Endothelial cell of umbilical vein (primary cell): ENCODE results near the gene MACROD2. TPM values are rescaled to one million over a fixed set of nuclear protein-coding genes. Genes with fewer than 3 reads are reported as not detected.

Experiments
- BruUV-seq: library from RNA; stranded (reverse); fragments of 400-500 nt; replicated peaks from 2 replicates; lab custom pipeline; 2021; lab: Mats Ljungman, UMichigan
- CTCF ChIA-PET: fragments of 300-600, 350-600 bp; sonication (Branson Sonifier 250); formaldehyde crosslinking; loops from one replicate; lab custom pipeline; 2021; ENCODE audit warnings: antibody characterized with exemption, inconsistent platforms; lab: Charles Lee
- POLR2A ChIA-PET: fragments of 300-600, 350-600 bp; sonication (Branson Sonifier 250); formaldehyde crosslinking; loops from one replicate; lab custom pipeline; 2021; ENCODE audit warnings: antibody characterized with exemption, inconsistent platforms; lab: Charles Lee
- DNase-seq: peaks from one replicate; pipeline ENCODE4 v3.0.0-alpha.2; 2011; ENCODE audit warnings: low read depth, low spot score
- FAIRE-seq: peaks from 2 replicates; lab custom pipeline; 2011; peaks lifted over from hg19 to GRCh38; lab: Jason Lieb, UNC
- H2AFZ ChIP-seq: 2 replicates; pipeline ENCODE4 v1.6.0; 2012; ENCODE audit warnings: low read depth, low read length, control low read depth, inconsistent platforms
- H3K27ac ChIP-seq: 2 replicates; pipeline ENCODE4 v1.5.1; 2011; ENCODE audit warnings: low read depth, mild to moderate bottlenecking, control low read depth, low read length, moderate library complexity; ENCODE audit not compliant: insufficient read depth
- H3K27me3 ChIP-seq, 2 experiments: 2 replicates each; pipeline versions ENCODE4 v1.6.0 to v1.6.1; 2011; ENCODE audit warnings: low read length in 2 of 2, mixed read lengths in 1 of 2; ENCODE audit not compliant: control insufficient read depth in 2 of 2, insufficient read depth in 2 of 2
- H3K36me3 ChIP-seq, 2 experiments: 2 replicates in 1 of 2; 3 replicates in 1 of 2; pipeline ENCODE4 v1.5.1; 2011; ENCODE audit warnings: low read length in 2 of 2, mild to moderate bottlenecking in 1 of 2, moderate library complexity in 1 of 2; ENCODE audit not compliant: control insufficient read depth in 2 of 2, insufficient read depth in 2 of 2; ENCODE audit errors: extremely low read depth in 1 of 2
- H3K4me1 ChIP-seq: 3 replicates; pipeline ENCODE4 v1.5.1; 2011; ENCODE audit warnings: mild to moderate bottlenecking, low read length; ENCODE audit not compliant: control insufficient read depth, insufficient read depth; ENCODE audit errors: extremely low read depth
- H3K4me2 ChIP-seq: 2 replicates; pipeline ENCODE4 v1.6.1; 2011; ENCODE audit warnings: low read length, control low read depth, mixed read lengths; ENCODE audit not compliant: insufficient read depth
- H3K4me3 ChIP-seq, 3 experiments: fragments of 200-600 bp in 1 of 3; sonication (generic), shearing (Covaris generic) in 1 of 3; replicated peaks in 1 of 3; 2 replicates each; pipeline ENCODE4 v1.5.1; 2011 to 2016; ENCODE audit warnings: control low read depth in 3 of 3, low read length in 3 of 3, mild to moderate bottlenecking in 2 of 3, inconsistent platforms in 1 of 3, low read depth in 1 of 3, moderate library complexity in 1 of 3; ENCODE audit not compliant: insufficient read depth in 1 of 3
- H3K79me2 ChIP-seq: 2 replicates; pipeline ENCODE4 v1.6.0; 2012; ENCODE audit warnings: low read length, inconsistent platforms; ENCODE audit not compliant: control insufficient read depth, insufficient read depth
- H3K9ac ChIP-seq: replicated peaks from 2 replicates; pipeline ENCODE3; 2011; ENCODE audit warnings: low read length, control low read depth; ENCODE audit not compliant: insufficient read depth; ENCODE audit errors: extremely low read depth
- H3K9me1 ChIP-seq: replicated peaks from 3 replicates; pipeline ENCODE4 v1.6.0; 2011; ENCODE audit warnings: mild to moderate bottlenecking, low read length; ENCODE audit not compliant: control insufficient read depth, insufficient read depth; ENCODE audit errors: extremely low read depth
- H3K9me3 ChIP-seq: replicated peaks from 2 replicates; pipeline ENCODE4 v1.5.1; 2012; ENCODE audit warnings: low read length, inconsistent platforms; ENCODE audit not compliant: control insufficient read depth, insufficient read depth
- H4K20me1 ChIP-seq: replicated peaks from 2 replicates; pipeline ENCODE3; 2011; ENCODE audit warnings: mild to moderate bottlenecking, low read length; ENCODE audit not compliant: control insufficient read depth, insufficient read depth; ENCODE audit errors: extremely low read depth
- EZH2 ChIP-seq: IDR thresholded peaks from 2 replicates; pipeline ENCODE4 v1.6.1; 2012; ENCODE audit warnings: borderline replicate concordance, low read depth, mild to moderate bottlenecking, moderate library complexity, low read length, inconsistent platforms; ENCODE audit not compliant: severe bottlenecking
- FOS ChIP-seq: IDR thresholded peaks from 2 replicates; pipeline ENCODE4 v1.6.1; 2011; ENCODE audit warnings: mild to moderate bottlenecking, low read length, moderate library complexity, borderline replicate concordance; ENCODE audit not compliant: insufficient read depth
- GATA2 ChIP-seq: IDR thresholded peaks from 2 replicates; pipeline ENCODE4 v1.7.0; 2011; ENCODE audit warnings: low read depth, mild to moderate bottlenecking, moderate library complexity, mixed read lengths, low read length; ENCODE audit not compliant: insufficient read length, insufficient read depth
- MYC ChIP-seq: IDR thresholded peaks from one replicate; pipeline ENCODE4 v1.6.1; 2011; ENCODE audit warnings: mild to moderate bottlenecking, low read depth, low read length
- POLR2A ChIP-seq: IDR thresholded peaks from 2 replicates; pipeline ENCODE4 v1.6.1; 2012; ENCODE audit warnings: low read depth, mild to moderate bottlenecking, control low read depth, low read length
- POLR2AphosphoS5 ChIP-seq: IDR thresholded peaks from 2 replicates; pipeline ENCODE4 v1.6.1; 2012; ENCODE audit warnings: low read depth, mild to moderate bottlenecking, control low read depth, low read length, moderate library complexity; ENCODE audit not compliant: insufficient read depth
- dilution Hi-C: fragments of 300-500 bp; cut with MboI; formaldehyde crosslinking; loops from one replicate; pipeline ENCODE4 v1.15.0; 2019; ENCODE audit warnings: low sequenced_read_pairs; ENCODE audit not compliant: extremely low pct_ligation_motif_present
- intact Hi-C: fragments of 100-400 bp; cut with micrococcal nuclease; formaldehyde crosslinking; loops from one replicate; pipeline ENCODE4 v1.10.0; 2022
- polyA plus RNA-seq, 4 experiments: library from polyadenylated mRNA; depleted of rRNA in 3 of 4; stranded (reverse) in 3 of 4; unstranded in 1 of 4; fragments of >200 nt; gene quantifications; 2 replicates each; pipeline versions ENCODE4 v1.2.1 to v1.2.3, GENCODE V29; 2011 to 2012; ENCODE audit warnings: missing spikeins in 1 of 4
- total RNA-seq: library from RNA; stranded (reverse); gene quantifications from 2 replicates; pipeline ENCODE4 v1.2.3, GENCODE V29; 2021
- TF ChIP-seq, protein P1 (sequence below): IDR thresholded peaks from 2 replicates; pipeline ENCODE4 v1.6.1; 2011; ENCODE audit not compliant: insufficient read depth, insufficient read length
- TF ChIP-seq, protein P2 (sequence below), 2 donors: IDR thresholded peaks; 1 replicate in 1 of 2; 2 replicates in 1 of 2; pipeline ENCODE4 v1.5.1; 2011; ENCODE audit warnings: low read length in 2 of 2, mild to moderate bottlenecking in 2 of 2, moderate library complexity in 2 of 2, control low read depth in 1 of 2, inconsistent platforms in 1 of 2, low read depth in 1 of 2; ENCODE audit not compliant: insufficient read depth in 1 of 2; ENCODE audit errors: extremely low read depth in 1 of 2

The MACROD2 gene
- total and polyA plus RNA-seq, 2 donors (not counting 3 experiments of a cell fraction or from before 2014, with no cell fraction given): 0.11 to 0.73 TPM

DNA sequence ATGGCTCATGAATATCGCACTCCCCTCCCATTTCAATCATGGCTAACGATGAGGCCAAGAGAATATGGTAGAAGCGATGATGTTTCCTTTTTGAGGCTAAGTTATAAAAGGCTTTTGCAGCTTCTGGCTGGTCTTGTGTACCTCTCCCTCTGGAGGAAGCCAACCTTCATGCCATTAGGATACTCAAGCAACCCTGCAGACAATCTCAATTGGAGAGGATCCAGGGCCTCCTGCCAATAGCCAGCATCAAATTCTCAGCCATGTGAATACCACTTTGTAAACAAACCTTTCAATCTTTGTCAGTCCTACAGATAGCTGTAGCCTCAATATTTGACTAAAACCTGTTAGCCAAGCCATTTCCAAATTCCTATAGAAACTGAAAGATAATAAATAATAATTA lies 1839.5 kb downstream of the MACROD2 start:
- Histone ChIP-seq H3K79me2 (no peaks in the 10 kb centered on the region), H3K4me1 (no peaks in the 10 kb centered on the region), H3K36me3 (no peaks in the 10 kb centered on the region), H3K27ac (no peak overlapping the region), H3K9me1 (no peaks in the 10 kb centered on the region), H3K27me3 (no peaks in the 10 kb centered on the region), H3K9ac (no peak overlapping the region), H4K20me1 (no peaks in the 10 kb centered on the region), H3K9me3 (no peaks in the 10 kb centered on the region), H3K4me2 (no peak overlapping the region), H2AFZ (no peak overlapping the region), H3K4me3 (no peak overlapping the region)
- ChIA-PET POLR2A (no interaction called here), CTCF (no interaction called here)
- no peak for DNase-seq
- no TSS peak for BruUV-seq
- no peak for FAIRE-seq
- dilution Hi-C loops (no loop called here), intact Hi-C loops (no loop called here)
- TF ChIP-seq GATA2: no peak
- no peak for TF ChIP-seq MYC
- TF ChIP-seq, protein P1, sequence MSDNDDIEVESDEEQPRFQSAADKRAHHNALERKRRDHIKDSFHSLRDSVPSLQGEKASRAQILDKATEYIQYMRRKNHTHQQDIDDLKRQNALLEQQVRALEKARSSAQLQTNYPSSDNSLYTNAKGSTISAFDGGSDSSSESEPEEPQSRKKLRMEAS: no peak
- TF ChIP-seq EZH2: no peak
- no peak for TF ChIP-seq POLR2A
- TF ChIP-seq FOS: no peak
- TF ChIP-seq, protein P2, sequence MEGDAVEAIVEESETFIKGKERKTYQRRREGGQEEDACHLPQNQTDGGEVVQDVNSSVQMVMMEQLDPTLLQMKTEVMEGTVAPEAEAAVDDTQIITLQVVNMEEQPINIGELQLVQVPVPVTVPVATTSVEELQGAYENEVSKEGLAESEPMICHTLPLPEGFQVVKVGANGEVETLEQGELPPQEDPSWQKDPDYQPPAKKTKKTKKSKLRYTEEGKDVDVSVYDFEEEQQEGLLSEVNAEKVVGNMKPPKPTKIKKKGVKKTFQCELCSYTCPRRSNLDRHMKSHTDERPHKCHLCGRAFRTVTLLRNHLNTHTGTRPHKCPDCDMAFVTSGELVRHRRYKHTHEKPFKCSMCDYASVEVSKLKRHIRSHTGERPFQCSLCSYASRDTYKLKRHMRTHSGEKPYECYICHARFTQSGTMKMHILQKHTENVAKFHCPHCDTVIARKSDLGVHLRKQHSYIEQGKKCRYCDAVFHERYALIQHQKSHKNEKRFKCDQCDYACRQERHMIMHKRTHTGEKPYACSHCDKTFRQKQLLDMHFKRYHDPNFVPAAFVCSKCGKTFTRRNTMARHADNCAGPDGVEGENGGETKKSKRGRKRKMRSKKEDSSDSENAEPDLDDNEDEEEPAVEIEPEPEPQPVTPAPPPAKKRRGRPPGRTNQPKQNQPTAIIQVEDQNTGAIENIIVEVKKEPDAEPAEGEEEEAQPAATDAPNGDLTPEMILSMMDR (IDR thresholded peaks at IDR 0.05; ENCODE audit: extremely low read depth in 1 of 2, insufficient read depth in 1 of 2, low read depth in 1 of 2, low read length in 2 of 2): no peak
- no peak for TF ChIP-seq POLR2AphosphoS5
